Natural killer cell (primary cell): ENCODE measurements around the gene SS18. TPM values are rescaled to one million over a fixed set of nuclear protein-coding genes. Genes with fewer than 3 reads are reported as not detected.

Experiments used
- ATAC-seq, 3 donors: fragments of 150-1000 bp in 2 of 3; fragments of 200-7000 bp in 1 of 3; cut with Tn5 transposase; 1 replicate in 1 of 3; 2 replicates in 2 of 3; pipeline ENCODE4 v1.10.0; 2021; ENCODE audit warnings: mild to moderate bottlenecking in 2 of 3, moderate library complexity in 2 of 3
- DNase-seq, 2 donors: peaks; one replicate each; pipeline versions ENCODE4 v3.0.0 to v3.0.0-alpha.2; 2013 to 2021; ENCODE audit warnings: mixed read lengths in 1 of 2
- H3K27ac ChIP-seq: one replicate; pipeline ENCODE4 v1.5.1; 2013; ENCODE audit warnings: mild to moderate bottlenecking, low read length
- H3K27me3 ChIP-seq: one replicate; pipeline ENCODE4 v1.6.1; 2013; ENCODE audit warnings: low read length; ENCODE audit not compliant: control insufficient read depth, insufficient read depth
- H3K36me3 ChIP-seq: one replicate; pipeline ENCODE4 v1.6.1; 2013; ENCODE audit warnings: low read length; ENCODE audit not compliant: control insufficient read depth, insufficient read depth
- H3K4me1 ChIP-seq: one replicate; pipeline ENCODE4 v1.6.1; 2013; ENCODE audit warnings: low read length; ENCODE audit not compliant: control insufficient read depth, insufficient read depth
- H3K4me3 ChIP-seq: one replicate; pipeline ENCODE4 v1.5.1; 2013; ENCODE audit warnings: low read length
- H3K9me3 ChIP-seq: one replicate; pipeline ENCODE4 v1.6.1; 2013; ENCODE audit warnings: low read length; ENCODE audit not compliant: control insufficient read depth, insufficient read depth
- H3K27ac Mint-ChIP-seq, 2 donors: one replicate each; pipeline ENCODE4 v1.8.0; 2022; ENCODE audit warnings: mild to moderate bottlenecking in 2 of 2, mixed read lengths in 2 of 2, moderate library complexity in 1 of 2
- H3K27me3 Mint-ChIP-seq, 2 donors: one replicate each; pipeline ENCODE4 v1.8.0; 2022; ENCODE audit warnings: low read depth in 2 of 2, mixed read lengths in 2 of 2
- H3K36me3 Mint-ChIP-seq: one replicate; pipeline ENCODE4 v1.8.0; 2022; ENCODE audit warnings: mixed read lengths
- H3K4me1 Mint-ChIP-seq, 2 donors: one replicate each; pipeline ENCODE4 v1.8.0; 2022; ENCODE audit warnings: mixed read lengths in 2 of 2
- H3K4me3 Mint-ChIP-seq: one replicate; pipeline ENCODE4 v1.8.0; 2022; ENCODE audit warnings: mild to moderate bottlenecking, moderate library complexity, mixed read lengths
- H3K9me3 Mint-ChIP-seq, 2 donors: one replicate each; pipeline ENCODE4 v1.8.0; 2022; ENCODE audit warnings: mixed read lengths in 2 of 2
- WGBS: methylation state at CpG from one replicate; pipeline ENCODE4 v1.1.7; 2013; ENCODE audit warnings: missing lambda C conversion rate; ENCODE audit not compliant: insufficient coverage; 5-methylcytosine and 5-hydroxymethylcytosine counted together
- intact Hi-C: fragments of 100-400 bp; cut with micrococcal nuclease; formaldehyde crosslinking; loops from one replicate; pipeline ENCODE4 v1.14.2; 2022
- total RNA-seq, 4 donors: library from RNA; stranded (reverse); fragments of 120-200 nt in 1 of 4; gene quantifications; one replicate each; pipeline versions ENCODE4 v1.2.3 to v1.2.4, GENCODE V29; 2013 to 2022
- TF ChIP-seq, protein P1 (sequence below): fragments of 200-600 bp; IDR thresholded peaks from one replicate; pipeline ENCODE4 v1.8.0; 2022; ENCODE audit warnings: antibody characterized with exemption

The SS18 gene, protein sequence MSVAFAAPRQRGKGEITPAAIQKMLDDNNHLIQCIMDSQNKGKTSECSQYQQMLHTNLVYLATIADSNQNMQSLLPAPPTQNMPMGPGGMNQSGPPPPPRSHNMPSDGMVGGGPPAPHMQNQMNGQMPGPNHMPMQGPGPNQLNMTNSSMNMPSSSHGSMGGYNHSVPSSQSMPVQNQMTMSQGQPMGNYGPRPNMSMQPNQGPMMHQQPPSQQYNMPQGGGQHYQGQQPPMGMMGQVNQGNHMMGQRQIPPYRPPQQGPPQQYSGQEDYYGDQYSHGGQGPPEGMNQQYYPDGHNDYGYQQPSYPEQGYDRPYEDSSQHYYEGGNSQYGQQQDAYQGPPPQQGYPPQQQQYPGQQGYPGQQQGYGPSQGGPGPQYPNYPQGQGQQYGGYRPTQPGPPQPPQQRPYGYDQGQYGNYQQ
- total RNA-seq: 10 to 100 TPM; 72.2 to 92.2 (median 77.7) TPM
- 118 TPM for total RNA-seq (2013)

DNA sequence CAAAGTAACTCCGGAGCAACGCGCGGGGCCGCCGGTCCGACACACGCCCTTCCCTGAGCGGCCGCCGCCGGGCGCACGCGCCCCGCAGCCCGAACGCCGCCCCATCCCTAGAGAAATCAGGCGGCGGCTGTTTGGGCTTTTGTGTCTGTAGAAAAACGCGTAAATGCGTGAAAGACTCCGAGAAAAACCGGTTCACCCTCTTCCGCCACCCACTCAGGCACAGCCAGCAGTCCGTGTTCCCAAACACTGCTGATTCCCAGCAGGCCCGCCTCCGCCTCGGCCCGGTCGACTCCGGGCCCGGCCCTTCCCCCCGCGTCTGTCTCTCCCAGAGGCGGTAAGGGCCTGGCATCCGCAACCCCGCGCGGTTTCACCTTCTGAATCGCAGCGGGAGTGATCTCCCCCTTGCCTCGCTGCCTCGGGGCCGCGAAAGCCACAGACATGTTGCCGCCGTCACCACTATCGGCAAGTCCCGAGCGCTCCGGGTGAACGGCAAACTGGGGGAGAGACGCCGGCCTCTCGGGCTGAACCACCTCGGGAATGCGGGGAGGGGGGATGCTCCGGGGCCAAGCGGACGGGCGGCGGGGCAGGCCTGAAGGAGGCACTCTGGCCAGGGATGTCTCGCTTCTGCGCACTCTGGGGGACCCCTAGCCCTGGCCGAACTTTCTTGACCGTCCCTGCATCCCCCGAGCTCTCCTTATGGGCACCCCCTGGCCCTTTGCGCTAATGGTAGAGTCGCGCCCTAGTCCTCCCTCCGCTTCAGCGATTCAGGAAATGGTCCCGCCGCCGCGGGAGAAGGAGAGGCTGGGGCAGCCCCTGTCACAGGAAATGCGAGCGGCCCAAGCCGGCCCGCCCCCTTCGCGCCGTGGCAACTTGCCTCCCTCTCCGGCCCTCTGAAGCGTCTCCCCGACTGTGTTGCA is at the start of gene SS18:
Gene SS18, minus strand, starts transcription at position 484 of the 917 bp plus-strand sequence. Its CDS starts 44 bp downstream, at position 440.
- no peaks in the 10 kb centered on the region for H3K9me3 Mint-ChIP-seq
- intact Hi-C loops: loop anchor here (1.0 to 5.0 kb wide), 2 partner anchors 87 to 136 kb away; partner anchors contain the start of gene TAF4B
- Histone ChIP-seq H3K4me1 (peaks cover 13% of the 10 kb centered on the region), H3K27me3 (no peaks in the 10 kb centered on the region), H3K4me3 (peak within 1 kb of the TSS; percentile 100), H3K36me3 (peaks cover 15% of the 10 kb centered on the region), H3K27ac (peak within 1 kb of the TSS; percentile 99), H3K9me3 (no peaks in the 10 kb centered on the region)
- WGBS: under 1% methylated on average over 89 of the region's 89 CpGs
- ATAC-seq: peak; percentile 83 to 94 (median 86)
- H3K4me1 Mint-ChIP-seq: peaks cover 30 to 38% of the 10 kb centered on the region in 2 donors
- H3K36me3 Mint-ChIP-seq: peaks cover 6% of the 10 kb centered on the region
- H3K27me3 Mint-ChIP-seq: no peaks in the 10 kb centered on the region
- DNase-seq: peak; percentile 84 to 95
- peak within 1 kb of the TSS; percentile 93 for H3K4me3 Mint-ChIP-seq
- TF ChIP-seq, protein P1, sequence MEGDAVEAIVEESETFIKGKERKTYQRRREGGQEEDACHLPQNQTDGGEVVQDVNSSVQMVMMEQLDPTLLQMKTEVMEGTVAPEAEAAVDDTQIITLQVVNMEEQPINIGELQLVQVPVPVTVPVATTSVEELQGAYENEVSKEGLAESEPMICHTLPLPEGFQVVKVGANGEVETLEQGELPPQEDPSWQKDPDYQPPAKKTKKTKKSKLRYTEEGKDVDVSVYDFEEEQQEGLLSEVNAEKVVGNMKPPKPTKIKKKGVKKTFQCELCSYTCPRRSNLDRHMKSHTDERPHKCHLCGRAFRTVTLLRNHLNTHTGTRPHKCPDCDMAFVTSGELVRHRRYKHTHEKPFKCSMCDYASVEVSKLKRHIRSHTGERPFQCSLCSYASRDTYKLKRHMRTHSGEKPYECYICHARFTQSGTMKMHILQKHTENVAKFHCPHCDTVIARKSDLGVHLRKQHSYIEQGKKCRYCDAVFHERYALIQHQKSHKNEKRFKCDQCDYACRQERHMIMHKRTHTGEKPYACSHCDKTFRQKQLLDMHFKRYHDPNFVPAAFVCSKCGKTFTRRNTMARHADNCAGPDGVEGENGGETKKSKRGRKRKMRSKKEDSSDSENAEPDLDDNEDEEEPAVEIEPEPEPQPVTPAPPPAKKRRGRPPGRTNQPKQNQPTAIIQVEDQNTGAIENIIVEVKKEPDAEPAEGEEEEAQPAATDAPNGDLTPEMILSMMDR: no peak
- H3K27ac Mint-ChIP-seq: peak within 1 kb of the TSS; percentile 95 to 96

DNA sequence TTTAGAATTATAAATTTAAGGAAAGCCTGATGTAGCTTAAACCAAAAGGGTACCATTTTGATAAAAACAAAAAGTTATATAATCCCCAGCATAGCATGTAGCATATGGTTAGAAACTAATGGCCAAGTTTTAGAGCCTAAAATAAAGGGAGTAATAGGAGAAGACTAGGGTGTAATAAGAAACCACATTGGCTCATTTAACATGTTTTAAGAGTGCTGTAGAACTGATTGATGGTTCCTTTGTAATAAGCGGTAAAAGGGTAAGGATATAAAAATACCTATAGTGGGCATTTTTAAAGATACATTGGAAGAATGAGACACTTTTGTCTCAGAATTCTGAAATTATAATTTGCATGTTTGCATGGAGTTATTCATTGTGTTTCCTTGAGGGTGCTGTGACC is 45.1 kb upstream of the SS18 start:
- DNase-seq (no peak), ATAC-seq (no peak)
- H3K4me1 ChIP-seq: no peaks in the 10 kb centered on the region
- Mint-ChIP-seq H3K4me3 (no peak overlapping the region), H3K27ac (no peak overlapping the region), H3K9me3 (no peaks in the 10 kb centered on the region), H3K4me1 (peaks cover 0 to 5% of the 10 kb centered on the region in 2 donors), H3K27me3 (no peaks in the 10 kb centered on the region), H3K36me3 (no peaks in the 10 kb centered on the region)
- H3K9me3 ChIP-seq: no peaks in the 10 kb centered on the region
- intact Hi-C loops: no loop called here
- H3K27ac ChIP-seq: no peak overlapping the region
- 100% methylated on average over 1 of the region's 1 CpG for WGBS
- H3K36me3 ChIP-seq: no peaks in the 10 kb centered on the region
- TF ChIP-seq, protein P1: no peak
- H3K4me3 ChIP-seq: no peak overlapping the region
- H3K27me3 ChIP-seq: no peaks in the 10 kb centered on the region

DNA sequence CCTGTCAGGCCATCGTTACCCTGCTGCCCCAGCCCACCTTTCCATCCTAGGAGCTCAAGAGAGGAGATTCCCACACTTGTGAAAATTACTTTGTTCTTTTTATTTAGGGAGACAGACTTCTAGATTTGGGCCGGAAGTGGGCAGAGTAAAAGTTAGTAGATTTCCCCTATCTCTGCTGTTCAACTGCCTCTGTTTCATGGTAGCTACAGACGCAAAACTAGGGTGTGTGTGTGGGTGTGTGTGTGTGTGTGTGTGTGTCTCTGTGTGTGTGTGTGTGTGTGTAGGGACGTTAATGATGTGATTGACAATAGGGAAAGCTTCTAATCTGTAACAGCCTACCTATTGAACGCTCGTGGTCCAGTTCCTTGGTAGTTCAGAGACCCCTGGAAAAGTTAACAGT is 43.7 kb upstream of the SS18 start:
- ATAC-seq: peak in 1 of 3 donors; percentile 40
- no peaks in the 10 kb centered on the region for H3K36me3 ChIP-seq
- H3K36me3 Mint-ChIP-seq: no peaks in the 10 kb centered on the region
- peaks cover 0 to 11% of the 10 kb centered on the region in 2 donors for H3K4me1 Mint-ChIP-seq
- no peaks in the 10 kb centered on the region for H3K9me3 ChIP-seq
- no peaks in the 10 kb centered on the region for H3K9me3 Mint-ChIP-seq
- H3K27ac Mint-ChIP-seq: peak overlapping the region; percentile 21 to 82
- H3K4me3 ChIP-seq: peak overlapping the region; percentile 22
- peak in 1 of 2 donors; percentile 51 for DNase-seq
- H3K27me3 ChIP-seq: no peaks in the 10 kb centered on the region
- WGBS: 83% methylated on average over 6 of the region's 6 CpGs
- H3K27ac ChIP-seq: peak overlapping the region; percentile 23
- peak overlapping the region; percentile 80 for H3K4me3 Mint-ChIP-seq
- intact Hi-C loops: no loop called here
- TF ChIP-seq, protein P1: no peak
- no peaks in the 10 kb centered on the region for H3K4me1 ChIP-seq
- no peaks in the 10 kb centered on the region for H3K27me3 Mint-ChIP-seq
